22Rv1 (cell line): ENCODE data around the gene IGSF22.

Source experiments
- CTCF ChIP-seq: fragments of 450-650 bp; IDR thresholded peaks from 2 replicates; pipeline ENCODE4 v1.5.1; 2017; ENCODE audit warnings: mild to moderate bottlenecking
- ZFX ChIP-seq: fragments of 450-650 bp; IDR thresholded peaks from 2 replicates; pipeline ENCODE4 v1.6.1; 2017; ENCODE audit warnings: antibody characterized with exemption, borderline replicate concordance

- no peak for TF ChIP-seq ZFX
- TF ChIP-seq CTCF: no peak
Measured at GRCh38 chr11:18706330-18707243, 19.4 kb downstream of the IGSF22 start.
